WTC11 (cell line): ENCODE data around the gene PCIF1.

ENCODE experiments used
- ESRRA ChIP-seq: sonication (generic); formaldehyde crosslinking; IDR thresholded peaks from 2 replicates; pipeline ENCODE4 v1.8.1; 2022; ENCODE audit warnings: mild to moderate bottlenecking, missing genetic modification reagents, borderline replicate concordance
- ETV6 ChIP-seq: sonication (generic); formaldehyde crosslinking; IDR thresholded peaks from 2 replicates; pipeline ENCODE4 v1.8.1; 2022; ENCODE audit warnings: mild to moderate bottlenecking, missing genetic modification reagents
- FOXP1 ChIP-seq: sonication (generic); formaldehyde crosslinking; IDR thresholded peaks from 2 replicates; pipeline ENCODE4 v1.8.0; 2022; ENCODE audit warnings: missing genetic modification reagents, mild to moderate bottlenecking, moderate library complexity, borderline replicate concordance
- NR1H2 ChIP-seq: sonication (generic); formaldehyde crosslinking; IDR thresholded peaks from 2 replicates; pipeline ENCODE4 v1.9.0; 2021; ENCODE audit warnings: mild to moderate bottlenecking, moderate library complexity, missing genetic modification reagents
- USF1 ChIP-seq: sonication (generic); formaldehyde crosslinking; IDR thresholded peaks from 2 replicates; pipeline ENCODE4 v1.8.0; 2022; ENCODE audit warnings: mild to moderate bottlenecking, missing genetic modification reagents
- TF ChIP-seq, protein P1 (sequence below): fragments of 250-450 bp; sonication (Bioruptor Pico); conservative IDR thresholded peaks from 2 replicates; pipeline ENCODE4 v1.9.0; 2021; ENCODE audit warnings: mild to moderate bottlenecking

DNA sequence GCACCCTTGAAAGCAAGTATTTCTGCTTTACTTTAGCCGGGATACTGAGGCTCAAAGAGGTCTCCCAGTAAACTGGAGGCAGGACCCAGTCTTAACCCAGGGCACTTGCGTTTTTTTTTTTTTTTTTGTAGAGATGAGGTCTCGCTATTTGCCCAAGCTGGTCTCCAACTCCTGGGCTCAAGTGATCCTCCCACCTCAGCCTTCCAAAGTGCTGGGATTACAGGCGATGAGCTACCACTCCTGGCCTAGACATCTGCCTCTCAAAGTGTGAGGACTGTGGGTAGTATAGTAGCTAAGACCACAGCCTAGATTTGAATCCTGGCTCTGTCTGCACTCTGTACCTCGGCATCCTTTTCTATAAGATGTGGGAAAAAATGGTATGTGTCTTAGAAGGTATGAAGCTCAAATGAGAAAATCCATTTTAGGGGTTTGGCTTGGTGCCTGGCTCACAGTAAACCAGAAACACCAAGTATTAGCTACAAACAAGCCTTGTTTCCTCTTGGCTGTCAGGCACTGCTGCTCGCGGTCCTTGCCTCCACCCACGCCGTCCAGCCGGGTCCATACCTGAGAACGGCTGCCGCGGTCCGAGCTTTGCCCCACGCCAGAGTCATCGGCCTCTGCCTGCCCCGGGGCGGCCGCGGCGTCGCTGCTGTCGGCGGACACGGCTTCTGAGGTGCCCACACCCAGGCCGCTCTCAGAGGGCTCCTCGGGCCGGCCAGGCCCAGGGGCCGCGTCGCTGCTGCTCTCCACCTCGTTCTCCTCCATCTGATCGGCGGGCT, 36.4 kb downstream of the PCIF1 start:
- TF ChIP-seq, protein P1, sequence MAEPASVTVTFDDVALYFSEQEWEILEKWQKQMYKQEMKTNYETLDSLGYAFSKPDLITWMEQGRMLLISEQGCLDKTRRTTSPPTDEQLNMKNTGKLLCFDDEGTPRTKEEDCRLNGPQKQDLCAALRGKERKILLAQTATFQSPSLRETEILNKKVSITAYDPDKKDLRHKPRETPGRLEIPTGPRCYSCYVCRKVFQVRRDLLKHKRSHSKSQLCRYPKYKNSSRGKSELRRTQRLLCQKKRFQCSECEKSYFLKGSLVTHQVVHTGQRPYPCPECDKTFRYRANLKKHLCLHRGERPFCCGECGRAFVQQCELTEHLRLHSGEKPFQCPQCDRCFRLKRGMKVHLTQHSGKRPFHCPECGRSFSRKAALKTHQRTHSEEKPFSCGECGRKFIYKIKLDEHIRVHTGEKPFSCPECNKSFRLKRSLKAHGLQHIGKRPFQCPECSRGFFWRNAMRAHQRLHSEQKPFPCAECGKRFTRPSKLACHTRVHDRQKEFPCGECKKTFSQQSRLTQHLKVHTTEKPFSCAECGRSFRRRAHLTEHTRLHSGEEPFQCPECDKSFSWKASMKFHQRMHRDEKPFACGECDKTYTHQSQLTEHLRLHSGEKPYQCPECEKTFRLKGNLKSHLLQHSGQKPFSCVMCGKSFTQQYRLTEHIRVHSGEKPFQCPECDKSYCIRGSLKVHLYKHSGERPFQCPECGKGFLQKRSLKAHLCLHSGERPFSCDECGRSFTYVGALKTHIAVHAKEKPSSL (CRISPR knock-in tag) = no peak
- TF ChIP-seq FOXP1 (CRISPR knock-in tag) (no peak), ETV6 (CRISPR knock-in tag) (no peak), ESRRA (CRISPR knock-in tag) (no peak), NR1H2 (no peak), USF1 (CRISPR knock-in tag) (no peak)
